PC-9 (cell line): ENCODE data around the gene PROZ. TPM values are rescaled to one million over a fixed set of nuclear protein-coding genes. Genes with fewer than 3 reads are reported as not detected.

Source experiments
- BruUV-seq: library from RNA; stranded (reverse); fragments of 400-500 nt; replicated peaks from 2 replicates; lab custom pipeline; 2021; lab: Mats Ljungman, UMichigan
- CTCF ChIA-PET: fragments of 300-600 bp; sonication (Branson Sonifier 250); formaldehyde crosslinking; loops from one replicate; lab custom pipeline; 2022; ENCODE audit warnings: antibody characterized with exemption; lab: Charles Lee
- POLR2A ChIA-PET: fragments of 300-600 bp; sonication (Branson Sonifier 250); formaldehyde crosslinking; loops from one replicate; lab custom pipeline; 2022; ENCODE audit warnings: antibody characterized with exemption; ENCODE audit not compliant: unreplicated experiment; lab: Charles Lee
- DNase-seq, 2 experiments: peaks; one replicate each; pipeline versions ENCODE4 v3.0.0 to v3.0.0-alpha.2; 2015 to 2022; ENCODE audit warnings: mixed read lengths in 1 of 2
- H2AFZ ChIP-seq: fragments of 200-600 bp; sonication (generic); 2 replicates; pipeline ENCODE4 v1.8.1; 2017; ENCODE audit warnings: antibody characterized with exemption
- H3F3A ChIP-seq: fragments of 200-600 bp; sonication (generic); 2 replicates; pipeline ENCODE4 v1.8.1; 2017; ENCODE audit warnings: antibody characterized with exemption, mild to moderate bottlenecking, low read depth; ENCODE audit not compliant: insufficient read depth
- H3K27ac ChIP-seq: fragments of 200-600 bp; sonication (generic); 2 replicates; pipeline ENCODE4 v1.6.1; 2016; ENCODE audit warnings: mixed run types
- H3K27me3 ChIP-seq: fragments of 200-600 bp; sonication (generic); 2 replicates; pipeline ENCODE4 v1.6.1; 2016; ENCODE audit warnings: low read depth, mixed run types; ENCODE audit not compliant: insufficient read depth
- H3K36me3 ChIP-seq: fragments of 200-600 bp; sonication (generic); 2 replicates; pipeline ENCODE4 v1.6.1; 2016; ENCODE audit warnings: low read depth, mixed run types
- H3K4me1 ChIP-seq: fragments of 200-600 bp; sonication (generic); replicated peaks from 2 replicates; pipeline ENCODE4 v1.6.1; 2016; ENCODE audit warnings: mixed run types; ENCODE audit not compliant: insufficient read depth
- H3K4me2 ChIP-seq: fragments of 200-600 bp; sonication (generic); 2 replicates; pipeline ENCODE4 v1.6.1; 2017; ENCODE audit warnings: mixed run types
- H3K4me3 ChIP-seq: fragments of 200-600 bp; sonication (generic); 2 replicates; pipeline ENCODE4 v1.6.1; 2016; ENCODE audit warnings: mixed run types
- H3K79me2 ChIP-seq: fragments of 200-600 bp; sonication (generic); 2 replicates; pipeline ENCODE4 v1.6.1; 2017; ENCODE audit warnings: low read depth, mixed run types
- H3K9me2 ChIP-seq: fragments of 200-600 bp; sonication (generic); 2 replicates; pipeline ENCODE4 v1.8.1; 2017; ENCODE audit warnings: mild to moderate bottlenecking; ENCODE audit not compliant: insufficient read depth
- H3K9me3 ChIP-seq: fragments of 200-600 bp; sonication (generic); 2 replicates; pipeline ENCODE4 v1.8.1; 2016; ENCODE audit warnings: low read depth; ENCODE audit not compliant: insufficient read depth
- H4K20me1 ChIP-seq: fragments of 200-600 bp; sonication (generic); 2 replicates; pipeline ENCODE4 v1.8.1; 2017; ENCODE audit not compliant: insufficient read depth
- EZH2 ChIP-seq: fragments of 200-600 bp; sonication (generic); IDR thresholded peaks from 2 replicates; pipeline ENCODE4 v1.8.0; 2017; ENCODE audit warnings: antibody characterized with exemption, low read depth
- intact Hi-C: fragments of 100-400 bp; cut with micrococcal nuclease; formaldehyde crosslinking; loops from one replicate; pipeline ENCODE4 v1.10.0; 2022; ENCODE audit not compliant: unreplicated experiment
- total RNA-seq: library from RNA; stranded (reverse); gene quantifications from 2 replicates; pipeline ENCODE4 v1.2.3, GENCODE V29; 2021
- TF ChIP-seq, protein P1 (sequence below): fragments of 200-600 bp; sonication (generic); conservative IDR thresholded peaks from 2 replicates; pipeline ENCODE4 v1.6.1; 2017; ENCODE audit warnings: mixed run types, antibody characterized with exemption, mild to moderate bottlenecking, moderate library complexity

Gene PROZ
- total RNA-seq, 1 experiment from 2014 or later = not detected

- no peak overlapping the region for H2AFZ ChIP-seq
- TF ChIP-seq, protein P1, sequence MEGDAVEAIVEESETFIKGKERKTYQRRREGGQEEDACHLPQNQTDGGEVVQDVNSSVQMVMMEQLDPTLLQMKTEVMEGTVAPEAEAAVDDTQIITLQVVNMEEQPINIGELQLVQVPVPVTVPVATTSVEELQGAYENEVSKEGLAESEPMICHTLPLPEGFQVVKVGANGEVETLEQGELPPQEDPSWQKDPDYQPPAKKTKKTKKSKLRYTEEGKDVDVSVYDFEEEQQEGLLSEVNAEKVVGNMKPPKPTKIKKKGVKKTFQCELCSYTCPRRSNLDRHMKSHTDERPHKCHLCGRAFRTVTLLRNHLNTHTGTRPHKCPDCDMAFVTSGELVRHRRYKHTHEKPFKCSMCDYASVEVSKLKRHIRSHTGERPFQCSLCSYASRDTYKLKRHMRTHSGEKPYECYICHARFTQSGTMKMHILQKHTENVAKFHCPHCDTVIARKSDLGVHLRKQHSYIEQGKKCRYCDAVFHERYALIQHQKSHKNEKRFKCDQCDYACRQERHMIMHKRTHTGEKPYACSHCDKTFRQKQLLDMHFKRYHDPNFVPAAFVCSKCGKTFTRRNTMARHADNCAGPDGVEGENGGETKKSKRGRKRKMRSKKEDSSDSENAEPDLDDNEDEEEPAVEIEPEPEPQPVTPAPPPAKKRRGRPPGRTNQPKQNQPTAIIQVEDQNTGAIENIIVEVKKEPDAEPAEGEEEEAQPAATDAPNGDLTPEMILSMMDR = no peak
- TF ChIP-seq EZH2 = no peak
- DNase-seq = no peak
Measured at GRCh38 chr13:113121183-113121927, 37.1 kb upstream of the PROZ start.

GRCh38 chr13:113121928-113122471, 36.4 kb upstream of the PROZ start:
- no peak overlapping the region for H2AFZ ChIP-seq
- BruUV-seq = no TSS peak

More at GRCh38 chr13:113121183-113121927, 37.1 kb upstream of the PROZ start:
- BruUV-seq = no TSS peak
- Histone ChIP-seq H3K27ac (no peak overlapping the region), H3K36me3 (no peaks in the 10 kb centered on the region), H3K4me3 (no peak overlapping the region), H3K9me3 (no peaks in the 10 kb centered on the region), H3K79me2 (no peaks in the 10 kb centered on the region), H3K27me3 (peaks cover 85% of the 10 kb centered on the region), H4K20me1 (no peaks in the 10 kb centered on the region), H3F3A (no peaks in the 10 kb centered on the region), H3K4me2 (no peak overlapping the region), H3K9me2 (no peaks in the 10 kb centered on the region), H3K4me1 (no peaks in the 10 kb centered on the region)
- CTCF ChIA-PET = no interaction called here
- POLR2A ChIA-PET = no interaction called here
- intact Hi-C loops = no loop called here

GRCh38 chr13:113122550-113123225, 35.8 kb upstream of the PROZ start, which contains the start of gene F10:
TSS of gene F10 (plus strand) at chr13:113122799. CDS start at chr13:113122856, 57 bp downstream.
- no peak for TF ChIP-seq EZH2
- TF ChIP-seq, protein P1 = no peak
- Histone ChIP-seq H3K4me2 (no peak within 1 kb of the TSS), H3K79me2 (no peaks in the 10 kb centered on the region), H3K36me3 (no peaks in the 10 kb centered on the region), H3K9me2 (no peaks in the 10 kb centered on the region), H3K27me3 (peaks cover 90% of the 10 kb centered on the region), H3K4me1 (no peaks in the 10 kb centered on the region), H4K20me1 (no peaks in the 10 kb centered on the region), H3K9me3 (no peaks in the 10 kb centered on the region), H3K27ac (no peak within 1 kb of the TSS), H3K4me3 (no peak within 1 kb of the TSS), H2AFZ (no peak within 1 kb of the TSS), H3F3A (no peaks in the 10 kb centered on the region)
- intact Hi-C loops = no loop called here
- CTCF ChIA-PET = no interaction called here
- POLR2A ChIA-PET = interaction anchor here (0.5 kb wide), 1 partner anchor 86 kb away, joined by 6 read pairs; no protein-coding TSS in a partner anchor
- no TSS peak for BruUV-seq
- DNase-seq = no peak

More at GRCh38 chr13:113121928-113122471, 36.4 kb upstream of the PROZ start:
- Histone ChIP-seq H3F3A (no peaks in the 10 kb centered on the region), H4K20me1 (no peaks in the 10 kb centered on the region), H3K4me1 (no peaks in the 10 kb centered on the region), H3K27ac (no peak overlapping the region), H3K79me2 (no peaks in the 10 kb centered on the region), H3K27me3 (peaks cover 87% of the 10 kb centered on the region), H3K9me2 (no peaks in the 10 kb centered on the region), H3K4me3 (no peak overlapping the region), H3K4me2 (no peak overlapping the region), H3K36me3 (no peaks in the 10 kb centered on the region), H3K9me3 (no peaks in the 10 kb centered on the region)
- intact Hi-C loops = no loop called here
- DNase-seq = no peak
- TF ChIP-seq, protein P1 = no peak
- TF ChIP-seq EZH2 = no peak
- ChIA-PET POLR2A (interaction anchor here (0.5 kb wide), 1 partner anchor 87 kb away, joined by 6 read pairs; no protein-coding TSS in a partner anchor), CTCF (no interaction called here)
